Pons (tissue), 1 donor: Measurements from ENCODE around the gene ATP6V0B.

Experiments
- DNase-seq: peaks from one replicate; pipeline ENCODE4 v3.0.0-alpha.2; 2016; ENCODE audit warnings: low spot score

The ATP6V0B gene

DNA sequence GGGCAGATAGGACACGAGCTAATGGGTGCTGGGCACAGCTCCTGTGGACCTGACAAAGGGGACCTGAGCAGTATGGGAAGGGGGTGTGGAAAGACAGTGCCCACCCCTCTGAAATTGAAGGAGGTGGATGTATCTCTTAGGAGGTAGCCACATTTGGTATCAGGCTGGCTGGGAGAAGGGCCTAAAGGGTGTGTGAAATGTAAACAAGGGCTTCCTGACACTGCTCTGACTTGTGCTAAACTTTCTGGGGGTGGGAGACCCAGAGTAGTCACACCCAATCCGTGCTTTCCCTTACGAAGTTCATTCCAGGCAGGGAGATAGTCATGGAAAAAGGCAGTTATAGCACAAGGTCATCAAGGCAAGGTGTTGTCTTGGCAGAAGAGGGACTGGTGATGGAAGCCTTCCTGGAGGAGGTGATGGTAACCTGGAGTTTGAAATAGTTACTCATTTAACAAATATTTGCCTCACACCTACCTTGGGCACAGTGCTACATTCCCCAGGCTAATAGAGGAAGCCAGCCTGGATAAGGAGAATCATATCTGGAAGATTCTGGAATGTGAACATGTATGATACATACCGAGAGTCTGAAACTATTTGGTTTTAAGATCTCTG is 11.3 kb downstream of the ATP6V0B start:
- DNase-seq = no peak

DNA sequence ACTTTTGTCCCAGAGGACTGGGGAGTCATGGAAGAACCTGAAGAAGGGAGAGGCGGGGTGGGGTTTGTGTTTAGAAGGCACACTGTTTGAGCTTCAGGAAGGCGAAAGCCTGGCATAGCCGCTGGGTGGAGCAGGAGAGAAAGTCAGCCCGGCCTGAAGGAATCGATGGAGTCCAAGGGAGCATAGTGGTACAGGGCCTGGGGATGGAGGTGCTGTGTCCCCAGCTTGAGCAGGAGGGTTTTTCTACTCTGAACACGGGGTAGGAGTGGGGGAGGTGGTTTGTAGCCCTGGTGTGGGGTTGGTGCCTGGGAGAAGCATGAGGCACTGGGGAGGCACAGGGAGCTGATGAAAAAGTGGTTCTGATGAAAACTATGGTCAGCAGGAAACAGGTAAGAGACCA is 12.0 kb downstream of the ATP6V0B start:
- DNase-seq = no peak

GRCh38 chr1:43987159-43987902 is 12.6 kb downstream of the ATP6V0B start:
- DNase-seq = no peak

- no peak for DNase-seq
Measured at GRCh38 chr1:43990271-43991199, 15.8 kb downstream of the ATP6V0B start.

- DNase-seq = peak; percentile 30
Measured at GRCh38 chr1:43991200-43991475, 16.4 kb downstream of the ATP6V0B start.

DNA sequence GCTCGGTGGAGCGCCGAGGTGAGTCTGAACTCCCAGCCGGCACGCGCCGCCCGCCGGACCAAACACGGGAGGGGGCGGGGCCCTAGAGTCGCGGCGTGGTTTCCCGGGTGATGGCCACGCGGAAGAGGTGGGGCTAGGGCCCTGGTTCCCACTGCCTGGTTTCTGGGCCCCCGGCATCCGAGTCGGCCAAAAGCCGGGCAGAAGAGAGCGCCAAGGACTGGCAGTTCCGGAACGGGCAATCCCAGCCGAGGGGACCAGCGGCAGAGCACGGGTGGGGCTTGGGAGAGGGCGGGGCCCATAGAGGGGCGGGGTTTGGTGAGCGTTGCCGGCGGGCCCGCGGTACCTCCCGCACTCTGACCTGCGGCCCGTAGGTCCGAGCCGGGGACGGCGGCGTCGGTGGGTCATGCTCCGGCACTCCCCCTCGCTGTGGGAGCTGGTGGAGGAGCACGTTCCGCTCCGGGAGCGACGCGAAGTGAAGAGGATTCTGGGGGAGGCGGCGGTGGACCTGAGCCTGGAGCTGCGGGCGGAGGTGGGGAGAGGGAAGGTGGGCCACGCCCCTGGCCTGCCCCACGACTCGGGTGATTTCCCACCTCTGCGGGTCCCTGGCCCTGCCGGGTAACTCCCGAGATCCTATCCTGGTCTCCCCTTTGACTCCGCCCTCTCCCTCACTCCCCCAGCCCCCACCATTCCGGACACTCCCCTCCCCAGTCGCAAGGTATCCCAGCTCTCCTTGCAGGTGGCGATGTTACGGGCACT is 16.9 kb downstream of the ATP6V0B start, which contains the start of gene CCDC24:
CCDC24 (plus strand) TSS at position 124 of the 756 bp plus-strand sequence; CDS start at position 404, 280 bp downstream.
- DNase-seq = peak; percentile 67

DNA sequence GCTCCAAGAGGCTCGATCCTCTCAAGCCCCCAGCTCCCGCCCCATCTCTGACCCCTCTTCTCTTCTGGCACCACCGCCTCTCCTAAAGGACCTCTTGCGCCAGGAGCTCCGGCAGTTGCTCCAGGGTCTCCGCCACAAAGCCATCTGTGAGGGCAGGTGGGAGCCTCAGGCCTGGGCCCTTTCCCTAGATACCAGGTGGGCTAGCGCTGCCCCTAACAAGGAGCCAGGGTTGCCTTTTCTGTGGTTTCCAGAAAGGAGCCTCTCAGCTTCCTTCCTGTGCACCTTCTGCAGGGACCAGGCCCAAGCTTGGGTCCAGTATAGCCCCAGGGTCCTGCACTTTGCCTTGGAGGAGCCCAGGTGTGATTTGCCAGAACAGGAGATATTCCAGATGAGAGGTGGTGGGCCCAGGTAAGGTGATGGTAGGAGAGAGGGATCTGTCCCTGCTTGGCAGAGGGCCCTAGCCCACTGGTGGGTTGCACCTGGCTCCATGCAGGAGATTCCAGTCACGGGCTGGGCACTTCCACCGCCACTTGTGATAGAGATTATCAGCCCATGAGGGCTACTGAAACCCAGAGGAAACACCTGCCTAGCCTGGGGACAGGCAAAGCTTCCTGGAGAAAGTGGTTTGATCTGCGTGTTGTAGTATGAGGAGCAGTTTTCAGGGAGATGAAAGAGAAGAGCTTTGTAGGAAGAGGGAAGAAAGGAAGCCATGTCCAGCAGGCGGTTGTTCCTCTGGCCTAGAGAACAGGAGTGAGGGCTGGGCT is 17.7 kb downstream of the ATP6V0B start:
- DNase-seq = no peak

- no peak for DNase-seq
Measured at GRCh38 chr1:43993206-43993914, 18.6 kb downstream of the ATP6V0B start.

DNA sequence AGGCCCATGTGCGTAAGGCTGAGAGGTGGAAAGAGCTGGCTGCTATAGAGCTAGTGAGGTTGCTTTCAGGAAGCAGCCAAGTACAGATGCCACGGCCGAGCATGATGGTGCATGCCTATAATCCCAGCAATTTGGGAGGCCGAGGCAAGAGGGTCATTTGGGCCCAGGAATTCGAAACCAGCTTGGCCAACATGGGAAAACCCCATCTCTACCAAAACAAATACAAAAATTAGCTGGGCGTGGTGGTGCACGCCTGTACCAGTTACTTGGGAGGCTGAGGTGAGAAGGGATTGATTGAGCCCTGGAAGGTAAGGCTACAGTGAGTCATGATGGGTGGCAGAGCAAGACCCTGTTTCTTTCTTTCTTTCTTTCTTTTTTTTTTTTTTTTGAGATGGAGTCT is 19.3 kb downstream of the ATP6V0B start:
- DNase-seq = no peak

DNA sequence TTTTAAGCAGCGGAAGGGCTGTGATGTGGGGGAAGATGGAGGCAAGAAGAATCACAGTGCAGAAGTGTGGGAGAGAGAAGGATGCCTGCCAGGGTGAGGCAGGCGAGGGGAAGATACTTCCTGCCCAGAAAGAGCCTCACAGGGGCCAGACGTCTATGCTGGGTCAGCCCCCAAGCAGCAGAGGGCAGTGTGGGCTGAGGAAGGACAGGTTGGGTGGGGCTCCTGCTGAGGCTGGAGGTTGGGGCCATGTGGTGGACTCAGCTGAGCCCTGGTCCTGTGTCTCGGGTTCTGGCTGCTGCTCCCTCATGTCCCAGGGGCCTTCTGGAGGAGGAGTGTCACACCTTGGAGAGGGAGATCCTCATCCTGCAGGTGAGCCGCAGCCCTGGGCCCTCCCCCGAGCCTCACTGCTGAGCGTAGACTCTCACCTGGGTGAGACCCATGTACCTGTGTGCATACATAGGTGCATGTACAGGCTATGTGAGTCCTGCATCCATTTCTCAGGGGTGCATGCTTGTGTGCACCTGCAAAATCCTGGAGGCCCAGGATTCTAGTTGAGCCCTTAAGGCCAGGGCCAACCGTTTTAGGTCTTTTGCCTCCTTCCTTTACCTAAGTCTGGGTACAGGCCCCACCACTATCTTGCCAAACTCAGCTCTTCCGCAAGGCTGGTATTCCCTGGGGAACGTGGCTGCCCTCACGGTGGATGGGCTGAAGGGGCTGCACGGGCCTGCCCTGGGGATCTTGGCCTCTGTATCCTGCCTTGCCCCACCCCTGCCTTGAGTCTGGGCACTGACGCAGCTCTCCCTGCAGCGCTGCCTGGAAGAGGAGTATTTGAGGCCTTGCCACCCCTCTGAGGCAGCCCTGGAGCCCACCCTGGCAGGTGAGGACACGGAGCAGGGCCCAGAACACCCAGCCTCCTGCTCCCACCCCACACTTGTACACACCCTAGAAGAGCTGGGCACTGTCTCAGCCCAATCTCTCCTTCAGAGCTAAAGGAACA is 20.3 kb downstream of the ATP6V0B start:
- no peak for DNase-seq

- DNase-seq = no peak
Measured at GRCh38 chr1:43995984-43996732, 21.4 kb downstream of the ATP6V0B start.

- DNase-seq = no peak
Measured at GRCh38 chr1:43996733-43997115, 22.0 kb downstream of the ATP6V0B start.

DNA sequence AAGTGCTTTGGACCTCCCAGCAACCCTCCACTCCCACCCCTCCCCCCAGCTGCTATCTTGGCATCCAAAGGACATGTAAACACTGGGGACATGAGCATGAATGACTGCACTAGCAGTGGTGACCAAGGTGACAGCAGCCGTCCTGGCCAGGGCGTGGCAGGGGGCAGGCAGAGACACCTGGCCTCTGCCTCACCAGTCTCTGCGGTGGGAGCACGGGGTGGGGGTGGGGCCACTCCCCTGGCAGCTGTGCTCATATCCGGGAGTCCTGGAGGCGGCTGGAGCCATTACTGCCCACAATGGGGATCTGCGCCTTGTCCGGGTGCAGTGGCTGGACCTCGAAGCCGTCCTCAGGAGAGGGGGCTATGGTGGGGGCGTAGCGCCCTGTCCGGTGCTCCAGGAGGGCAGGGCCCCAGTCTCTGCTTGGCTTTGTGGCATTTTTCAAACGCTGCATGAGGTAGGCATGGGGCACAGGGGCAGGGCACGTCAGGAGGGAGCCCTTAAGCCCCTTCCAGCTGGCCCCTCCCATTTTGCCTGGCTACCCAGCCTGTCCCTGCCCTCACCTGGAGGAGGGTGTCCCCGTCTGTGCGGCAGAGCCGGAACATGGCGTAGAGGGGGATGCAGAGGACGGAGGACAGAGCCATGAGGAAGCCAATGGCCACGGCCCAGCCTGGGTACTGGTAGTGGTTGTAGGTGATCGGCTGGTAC is 22.7 kb downstream of the ATP6V0B start:
- DNase-seq = no peak

DNA sequence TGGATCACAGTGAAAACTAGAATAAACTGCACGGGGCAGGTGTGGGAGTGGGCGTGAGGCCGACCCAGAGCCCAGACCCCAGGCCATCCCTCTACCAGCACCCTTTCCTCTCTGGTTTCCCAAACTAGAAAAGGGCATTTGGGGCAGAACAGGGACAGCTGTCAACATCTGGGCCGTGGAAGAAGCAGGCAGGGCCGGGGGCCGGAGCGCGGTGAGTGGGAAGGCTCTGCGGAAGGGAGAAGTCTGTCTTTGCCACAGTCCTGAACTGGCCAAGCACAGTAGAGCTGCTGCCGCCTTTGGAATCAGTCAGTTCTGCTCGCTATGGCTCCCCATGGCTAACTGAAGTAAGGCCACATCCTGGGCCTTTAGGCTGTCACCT is 23.2 kb downstream of the ATP6V0B start:
- no peak for DNase-seq

DNA sequence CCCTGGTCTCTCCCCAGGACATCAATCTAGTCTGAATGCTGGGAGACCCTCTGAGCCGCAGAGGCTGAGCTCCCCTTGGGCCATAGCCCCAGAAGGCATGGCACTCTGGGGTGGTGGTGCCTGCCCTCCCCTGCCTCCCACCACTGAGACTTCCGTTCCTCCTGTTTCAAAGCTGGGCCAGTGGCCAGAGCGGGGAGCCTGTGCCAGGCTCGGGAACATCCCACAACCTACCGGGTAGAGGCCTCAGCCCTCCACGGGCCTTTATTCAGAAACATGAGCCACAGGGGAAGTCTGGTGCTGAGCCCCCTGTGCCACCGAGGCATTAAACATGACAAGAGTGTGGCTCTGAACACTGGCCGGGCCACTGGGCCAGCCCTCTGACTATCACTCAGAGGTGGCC is 24.7 kb downstream of the ATP6V0B start:
- no peak for DNase-seq

DNA sequence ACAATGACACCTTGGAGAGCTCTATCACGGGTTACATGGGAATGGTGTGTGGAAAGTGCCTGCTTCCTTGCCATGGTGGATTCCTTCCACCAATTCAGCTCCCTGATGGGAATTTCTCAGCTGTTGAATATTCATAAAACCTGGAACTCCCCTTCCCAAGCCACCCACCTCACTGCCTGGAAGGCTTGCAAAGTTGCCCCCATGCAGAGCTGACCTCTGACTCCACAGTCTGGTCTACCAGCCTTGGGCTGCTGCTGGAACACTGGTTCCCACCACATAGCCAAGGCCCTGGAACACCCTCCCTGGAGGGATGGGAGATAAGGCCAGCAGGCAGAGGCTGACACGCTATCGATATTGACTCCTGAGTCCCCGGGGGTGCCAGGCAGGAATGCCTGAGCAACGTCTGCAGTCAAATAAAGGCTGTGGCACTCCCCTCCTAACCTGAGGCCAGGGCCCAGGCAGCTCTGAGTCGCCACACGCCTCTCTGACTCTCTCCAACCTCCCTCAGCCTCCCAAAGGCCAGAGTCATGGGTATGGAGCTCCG is 25.4 kb downstream of the ATP6V0B start:
- no peak for DNase-seq

- DNase-seq = no peak
Measured at GRCh38 chr1:44002165-44002564, 27.4 kb downstream of the ATP6V0B start.

- DNase-seq = no peak
Measured at GRCh38 chr1:44002606-44003157, 27.9 kb downstream of the ATP6V0B start.
